ENCODE measurements around the gene RAPGEF6.
"Not testable (repeated sequence)": the region's sequence is repeated elsewhere in the genome, so short reads cannot be mapped to it uniquely, and the experiment has no call there.

The RAPGEF6 gene

DNA sequence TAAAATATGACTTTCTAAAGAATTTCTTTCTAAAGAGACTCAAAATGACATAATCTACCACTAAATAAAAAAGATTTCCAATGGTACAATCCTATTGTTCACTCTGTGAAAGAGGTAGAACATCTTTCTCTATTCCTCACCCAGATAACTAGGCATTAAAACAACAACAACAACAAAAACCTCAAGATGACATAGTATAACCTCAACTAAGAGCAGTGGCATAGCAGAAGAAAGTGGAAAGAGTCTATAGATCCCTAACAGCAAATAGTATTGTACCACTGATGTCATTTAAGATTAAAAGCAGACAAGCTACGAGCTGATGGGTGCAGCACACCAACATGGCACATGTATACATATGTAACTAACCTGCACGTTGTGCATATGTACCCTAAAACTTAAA lies 29.9 kb downstream of the RAPGEF6 start:
- H3K4me3 ChIP-seq (replicated peaks; ENCODE audit: insufficient read depth, low read length), result no peak overlapping the region
- TF ChIP-seq POLR2AphosphoS5 (IDR thresholded peaks at IDR 0.05; ENCODE audit: low read depth) (no peak), GABPA (IDR thresholded peaks at IDR 0.05; ENCODE audit: low read depth) (no peak), SPI1 (IDR thresholded peaks at IDR 0.05; ENCODE audit: borderline replicate concordance, low read depth) (no peak)
- TF ChIP-seq, protein P1, sequence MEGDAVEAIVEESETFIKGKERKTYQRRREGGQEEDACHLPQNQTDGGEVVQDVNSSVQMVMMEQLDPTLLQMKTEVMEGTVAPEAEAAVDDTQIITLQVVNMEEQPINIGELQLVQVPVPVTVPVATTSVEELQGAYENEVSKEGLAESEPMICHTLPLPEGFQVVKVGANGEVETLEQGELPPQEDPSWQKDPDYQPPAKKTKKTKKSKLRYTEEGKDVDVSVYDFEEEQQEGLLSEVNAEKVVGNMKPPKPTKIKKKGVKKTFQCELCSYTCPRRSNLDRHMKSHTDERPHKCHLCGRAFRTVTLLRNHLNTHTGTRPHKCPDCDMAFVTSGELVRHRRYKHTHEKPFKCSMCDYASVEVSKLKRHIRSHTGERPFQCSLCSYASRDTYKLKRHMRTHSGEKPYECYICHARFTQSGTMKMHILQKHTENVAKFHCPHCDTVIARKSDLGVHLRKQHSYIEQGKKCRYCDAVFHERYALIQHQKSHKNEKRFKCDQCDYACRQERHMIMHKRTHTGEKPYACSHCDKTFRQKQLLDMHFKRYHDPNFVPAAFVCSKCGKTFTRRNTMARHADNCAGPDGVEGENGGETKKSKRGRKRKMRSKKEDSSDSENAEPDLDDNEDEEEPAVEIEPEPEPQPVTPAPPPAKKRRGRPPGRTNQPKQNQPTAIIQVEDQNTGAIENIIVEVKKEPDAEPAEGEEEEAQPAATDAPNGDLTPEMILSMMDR (IDR thresholded peaks at IDR 0.05; ENCODE audit: insufficient read depth, low read length), result no peak
- TF ChIP-seq, protein P2, sequence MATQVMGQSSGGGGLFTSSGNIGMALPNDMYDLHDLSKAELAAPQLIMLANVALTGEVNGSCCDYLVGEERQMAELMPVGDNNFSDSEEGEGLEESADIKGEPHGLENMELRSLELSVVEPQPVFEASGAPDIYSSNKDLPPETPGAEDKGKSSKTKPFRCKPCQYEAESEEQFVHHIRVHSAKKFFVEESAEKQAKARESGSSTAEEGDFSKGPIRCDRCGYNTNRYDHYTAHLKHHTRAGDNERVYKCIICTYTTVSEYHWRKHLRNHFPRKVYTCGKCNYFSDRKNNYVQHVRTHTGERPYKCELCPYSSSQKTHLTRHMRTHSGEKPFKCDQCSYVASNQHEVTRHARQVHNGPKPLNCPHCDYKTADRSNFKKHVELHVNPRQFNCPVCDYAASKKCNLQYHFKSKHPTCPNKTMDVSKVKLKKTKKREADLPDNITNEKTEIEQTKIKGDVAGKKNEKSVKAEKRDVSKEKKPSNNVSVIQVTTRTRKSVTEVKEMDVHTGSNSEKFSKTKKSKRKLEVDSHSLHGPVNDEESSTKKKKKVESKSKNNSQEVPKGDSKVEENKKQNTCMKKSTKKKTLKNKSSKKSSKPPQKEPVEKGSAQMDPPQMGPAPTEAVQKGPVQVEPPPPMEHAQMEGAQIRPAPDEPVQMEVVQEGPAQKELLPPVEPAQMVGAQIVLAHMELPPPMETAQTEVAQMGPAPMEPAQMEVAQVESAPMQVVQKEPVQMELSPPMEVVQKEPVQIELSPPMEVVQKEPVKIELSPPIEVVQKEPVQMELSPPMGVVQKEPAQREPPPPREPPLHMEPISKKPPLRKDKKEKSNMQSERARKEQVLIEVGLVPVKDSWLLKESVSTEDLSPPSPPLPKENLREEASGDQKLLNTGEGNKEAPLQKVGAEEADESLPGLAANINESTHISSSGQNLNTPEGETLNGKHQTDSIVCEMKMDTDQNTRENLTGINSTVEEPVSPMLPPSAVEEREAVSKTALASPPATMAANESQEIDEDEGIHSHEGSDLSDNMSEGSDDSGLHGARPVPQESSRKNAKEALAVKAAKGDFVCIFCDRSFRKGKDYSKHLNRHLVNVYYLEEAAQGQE (IDR thresholded peaks at IDR 0.05; ENCODE audit: insufficient replicate concordance, low read depth), result no peak
- no peak for DNase-seq (ENCODE audit: low read depth in 1 of 2, low spot score in 1 of 2)
- no peaks in the 10 kb centered on the region for H3K27me3 ChIP-seq (ENCODE audit: insufficient read depth, poor library complexity, severe bottlenecking)
- no peak overlapping the region for H3K27ac ChIP-seq (replicated peaks)

DNA sequence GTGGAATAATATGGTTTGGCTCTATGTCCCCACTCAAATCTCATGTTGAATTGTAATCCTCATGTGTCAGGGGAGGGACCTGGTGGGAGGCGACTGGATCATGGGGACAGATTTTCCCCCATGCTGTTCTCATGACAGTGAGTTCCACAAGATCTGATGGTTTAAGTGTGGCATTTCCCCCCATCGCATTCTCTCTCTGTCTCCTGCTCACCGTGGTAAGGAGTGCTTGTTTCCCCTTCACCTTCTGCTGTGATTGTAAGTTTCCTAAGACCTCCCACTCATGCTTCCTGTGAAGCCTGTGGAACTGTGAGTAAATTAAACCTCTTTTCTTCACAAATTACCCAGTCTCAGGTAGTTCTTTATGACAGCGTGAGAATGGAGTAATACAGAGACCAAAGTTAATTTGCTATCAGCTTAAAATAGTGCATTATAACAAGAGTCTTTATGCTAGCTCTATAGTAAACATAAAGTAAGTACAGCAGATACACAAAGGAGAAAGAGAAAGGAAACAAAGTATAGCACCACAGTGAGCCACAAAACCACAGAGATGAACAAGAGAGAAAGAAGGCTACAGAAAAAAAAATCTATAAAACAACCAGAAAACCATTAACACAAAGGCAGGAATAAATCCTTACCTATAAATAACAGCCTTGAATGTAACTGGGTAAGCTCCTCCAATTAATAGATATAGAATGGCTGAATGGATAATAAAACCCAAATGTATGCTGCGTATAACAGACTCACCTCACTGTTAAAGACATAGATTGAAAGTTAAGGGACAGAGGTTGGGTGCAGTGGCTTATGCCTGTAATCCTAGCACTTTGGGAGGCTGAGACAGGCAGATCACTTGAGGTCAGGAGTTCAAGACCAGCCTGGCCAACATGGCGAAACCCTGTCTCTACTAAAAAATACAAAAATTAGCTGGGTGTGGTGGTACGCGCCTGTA lies 39.7 kb downstream of the RAPGEF6 start:
- Histone ChIP-seq H3K27ac (replicated peaks) (no peak overlapping the region), H3K27me3 (ENCODE audit: insufficient read depth, poor library complexity, severe bottlenecking) (no peaks in the 10 kb centered on the region), H3K4me3 (replicated peaks; ENCODE audit: insufficient read depth, low read length) (no peak overlapping the region)
- TF ChIP-seq POLR2AphosphoS5 (IDR thresholded peaks at IDR 0.05; ENCODE audit: low read depth) (no peak), SPI1 (IDR thresholded peaks at IDR 0.05; ENCODE audit: borderline replicate concordance, low read depth) (no peak), GABPA (IDR thresholded peaks at IDR 0.05; ENCODE audit: low read depth) (no peak)
- TF ChIP-seq, protein P1 (IDR thresholded peaks at IDR 0.05; ENCODE audit: insufficient read depth, low read length), result no peak
- TF ChIP-seq, protein P2 (IDR thresholded peaks at IDR 0.05; ENCODE audit: insufficient replicate concordance, low read depth), result no peak
- DNase-seq (ENCODE audit: low read depth in 1 of 2, low spot score in 1 of 2), result no peak

DNA sequence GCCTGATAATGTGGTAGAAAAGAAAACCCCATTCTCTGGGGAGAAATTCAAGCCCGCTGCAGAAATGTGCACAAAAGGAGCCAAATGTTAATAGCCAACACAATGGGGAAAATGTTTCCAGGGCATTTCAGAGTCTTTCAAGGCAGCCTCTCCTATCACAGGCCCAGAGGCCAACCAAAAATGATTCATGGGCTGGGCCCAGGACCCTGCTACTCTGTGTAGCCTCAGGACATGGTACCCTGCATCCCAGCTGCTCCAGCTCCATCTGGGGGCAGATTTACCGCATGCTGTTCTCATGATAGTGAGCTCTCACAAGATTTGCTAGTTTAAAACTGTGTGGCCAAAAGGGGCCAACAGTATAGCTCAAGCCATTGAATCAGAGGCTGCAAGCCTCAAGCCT lies 41.1 kb downstream of the RAPGEF6 start:
- TF ChIP-seq, protein P2 (IDR thresholded peaks at IDR 0.05; ENCODE audit: insufficient replicate concordance, low read depth), result no peak
- TF ChIP-seq POLR2AphosphoS5 (IDR thresholded peaks at IDR 0.05; ENCODE audit: low read depth), result no peak
- TF ChIP-seq GABPA (IDR thresholded peaks at IDR 0.05; ENCODE audit: low read depth), result no peak
- TF ChIP-seq, protein P1 (IDR thresholded peaks at IDR 0.05; ENCODE audit: insufficient read depth, low read length), result no peak
- Histone ChIP-seq H3K4me3 (replicated peaks; ENCODE audit: insufficient read depth, low read length) (no peak overlapping the region), H3K27me3 (ENCODE audit: insufficient read depth, poor library complexity, severe bottlenecking) (no peaks in the 10 kb centered on the region), H3K27ac (replicated peaks) (no peak overlapping the region)
- DNase-seq (ENCODE audit: low read depth in 1 of 2, low spot score in 1 of 2), result no peak

DNA sequence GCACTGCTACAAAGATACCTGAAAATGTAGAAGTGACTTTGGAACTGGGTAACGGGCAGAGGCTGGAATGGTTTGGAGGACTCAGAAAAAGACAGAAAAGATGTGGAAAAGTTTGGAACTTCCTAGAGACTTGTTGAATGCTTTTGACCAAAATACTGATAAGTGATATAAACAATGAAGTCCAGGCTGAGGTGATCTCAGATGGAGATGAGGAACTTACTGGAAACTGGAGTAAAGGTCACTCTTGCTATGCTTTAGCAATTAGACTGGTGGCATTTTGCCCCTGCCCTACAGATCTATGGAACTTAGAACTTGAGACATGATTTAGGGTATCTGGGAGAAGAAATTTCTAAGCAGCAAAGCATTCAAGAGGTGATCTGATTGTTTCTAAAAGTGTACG lies 41.6 kb downstream of the RAPGEF6 start:
- not testable (repeated sequence) for H3K27ac ChIP-seq (replicated peaks); DNase-seq (ENCODE audit: low read depth in 1 of 2, low spot score in 1 of 2); H3K4me3 ChIP-seq (replicated peaks; ENCODE audit: insufficient read depth, low read length); H3K27me3 ChIP-seq (ENCODE audit: insufficient read depth, poor library complexity, severe bottlenecking)
